SW 1271 (cell line): ENCODE measurements around the gene PLEKHH1.

Experiments used
- DNase-seq, 2 experiments: peaks; one replicate each; lab custom pipeline; 2025; lab: John Stamatoyannopoulos, UW

PLEKHH1 gene

DNA sequence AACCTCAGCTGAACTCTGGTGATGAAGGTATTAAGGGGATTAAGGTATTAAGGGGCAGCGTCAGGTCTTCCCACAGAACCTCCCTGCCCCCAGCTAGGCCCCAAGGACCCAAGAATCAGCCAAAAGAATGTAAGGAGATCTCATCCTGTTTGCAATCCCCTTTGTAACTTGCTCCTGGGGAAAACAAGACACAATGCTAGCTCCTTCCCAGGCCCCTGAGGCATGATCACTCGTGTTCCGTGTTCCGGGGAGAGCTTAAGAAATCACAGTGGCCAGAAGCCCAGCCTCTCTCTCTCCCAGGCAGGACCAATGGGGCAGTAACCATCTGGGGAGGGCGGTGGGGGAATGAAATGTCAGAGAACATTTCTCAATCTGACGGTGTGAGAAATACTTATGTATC lies 33.8 kb downstream of the PLEKHH1 start:
- no peak for DNase-seq

DNA sequence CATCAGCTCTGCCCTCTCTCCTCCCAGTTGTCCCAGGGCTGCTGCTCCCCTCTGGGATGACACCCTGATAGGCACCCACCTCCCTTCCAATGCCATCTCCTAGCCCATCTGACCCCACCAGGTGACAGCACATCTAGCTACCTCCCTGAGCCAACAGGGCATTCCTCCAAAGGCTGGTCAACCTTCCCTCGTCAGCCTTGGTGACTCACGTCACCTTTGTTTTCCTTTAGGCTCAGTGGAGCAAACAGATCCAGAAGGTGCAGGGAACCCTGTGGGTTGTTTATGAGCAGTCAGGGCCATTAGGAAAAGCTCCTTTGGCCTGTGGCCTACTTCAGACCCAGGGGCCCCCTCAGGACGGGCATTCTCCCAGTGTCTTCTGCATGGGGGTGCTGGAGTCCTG lies 34.6 kb downstream of the PLEKHH1 start:
- DNase-seq, result no peak

DNA sequence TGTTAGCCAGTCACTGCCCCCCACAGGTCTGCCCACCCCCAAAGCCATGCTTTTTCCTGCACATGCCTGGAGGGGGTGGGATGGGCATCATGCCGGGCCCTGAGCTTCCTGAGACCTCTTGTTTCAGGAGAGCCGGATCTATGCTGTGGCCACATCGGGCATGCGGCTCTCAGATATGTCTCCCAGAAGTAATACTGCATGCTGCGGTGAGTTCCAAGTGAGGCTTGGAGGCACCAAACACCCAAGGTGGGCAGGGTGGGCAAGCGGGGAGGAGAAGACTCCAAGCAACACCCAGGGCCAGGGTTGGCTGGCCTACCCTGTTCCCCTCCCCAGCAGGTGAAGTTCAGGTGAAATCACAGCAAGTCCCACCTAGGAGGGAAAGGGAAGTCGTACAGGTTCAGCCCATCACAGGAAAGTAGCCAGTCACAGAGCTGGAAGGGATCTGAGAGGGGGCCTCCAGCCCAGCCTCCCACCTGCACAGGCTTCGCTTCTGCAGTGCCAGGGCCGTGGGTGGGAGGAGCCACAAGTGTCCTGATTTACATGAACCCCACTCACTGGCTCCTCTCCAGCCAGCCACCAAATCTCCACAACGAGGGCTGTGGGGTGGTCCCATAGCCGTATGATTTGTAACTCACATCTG lies 36.0 kb downstream of the PLEKHH1 start:
- DNase-seq, result no peak

DNA sequence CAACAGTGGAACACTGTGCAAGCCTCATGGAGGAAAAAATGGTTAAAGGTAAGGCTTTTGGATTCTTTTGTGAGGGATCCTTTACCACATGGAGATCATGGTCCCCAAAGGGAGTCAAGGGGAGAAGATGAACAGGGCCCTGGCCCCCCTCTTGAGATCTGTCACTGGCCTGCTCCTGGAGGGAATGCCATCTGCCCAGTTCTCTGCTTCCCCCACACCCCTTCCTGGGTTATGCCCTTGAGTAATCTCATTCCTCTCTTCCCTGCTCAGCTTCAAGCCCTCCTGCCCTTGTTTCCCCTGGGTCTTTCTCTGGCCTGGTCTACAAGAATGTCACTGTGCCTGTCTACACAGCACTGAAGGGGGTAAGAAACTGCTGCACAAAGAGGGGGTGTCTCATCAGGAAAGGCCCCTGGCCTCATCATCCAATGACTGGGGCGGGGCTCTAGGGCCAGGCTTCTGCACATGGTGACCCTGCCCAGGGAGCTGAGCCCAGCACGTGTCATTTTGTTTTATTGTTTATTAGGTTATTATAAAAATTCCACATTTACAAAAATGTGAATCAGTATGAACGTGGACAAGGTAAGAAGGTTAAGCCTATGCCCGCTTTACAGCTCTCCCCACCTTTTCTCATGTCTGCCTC lies 36.7 kb downstream of the PLEKHH1 start:
- no peak for DNase-seq

DNA sequence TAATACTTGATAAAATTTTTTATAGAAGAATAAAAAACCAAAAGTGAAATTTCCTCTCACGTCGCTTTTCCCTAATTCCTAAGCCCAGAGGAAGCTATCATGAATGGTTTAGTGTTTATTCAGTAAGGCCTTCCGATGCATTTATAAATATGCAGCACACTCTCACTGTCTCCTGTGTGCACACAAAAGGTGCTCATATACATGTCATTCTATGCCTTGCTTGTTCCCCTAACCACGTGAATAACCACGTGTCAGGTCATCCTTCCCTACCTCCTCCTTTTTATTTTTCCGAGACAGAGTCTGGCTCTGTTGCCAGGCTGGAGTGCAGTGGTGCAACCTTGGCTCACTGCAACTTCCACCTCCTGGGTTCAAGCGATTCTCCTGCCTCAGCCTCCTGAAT lies 37.4 kb downstream of the PLEKHH1 start:
- DNase-seq, result no peak

DNA sequence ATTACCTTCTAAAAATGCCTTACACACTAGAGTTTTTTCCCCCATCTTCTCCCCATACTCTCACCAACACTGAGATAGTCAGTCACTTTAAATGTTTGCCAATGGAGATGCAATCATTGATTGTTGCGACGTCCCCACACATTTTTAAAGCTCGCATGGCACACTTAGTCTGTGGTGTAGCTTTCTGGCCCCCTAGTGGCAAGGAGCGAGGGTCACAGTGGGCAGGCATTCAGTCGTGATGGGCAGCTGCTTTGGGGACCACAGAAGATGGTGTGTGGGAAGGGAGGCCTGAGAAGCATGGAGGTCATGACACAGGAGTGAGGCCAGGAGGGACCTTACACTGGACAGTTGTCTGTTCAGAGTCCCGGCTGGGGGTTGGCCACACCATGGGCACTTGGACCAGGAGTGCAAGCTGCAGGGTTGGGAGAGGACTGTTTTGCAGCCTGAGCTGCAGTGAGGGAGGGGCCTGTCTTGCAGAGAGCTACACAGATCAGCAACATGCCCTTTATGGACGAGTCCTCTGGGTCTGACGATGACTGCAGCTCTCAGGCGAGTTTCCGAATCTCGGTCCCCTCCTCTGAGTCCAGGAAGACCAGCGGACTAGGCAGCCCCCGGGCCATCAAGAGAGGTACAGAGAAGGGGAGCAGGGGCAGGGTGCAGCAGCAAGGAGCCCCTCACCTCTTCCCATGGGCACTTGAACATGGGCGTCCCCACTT lies 38.3 kb downstream of the PLEKHH1 start:
- peak; percentile 9 to 62 for DNase-seq

DNA sequence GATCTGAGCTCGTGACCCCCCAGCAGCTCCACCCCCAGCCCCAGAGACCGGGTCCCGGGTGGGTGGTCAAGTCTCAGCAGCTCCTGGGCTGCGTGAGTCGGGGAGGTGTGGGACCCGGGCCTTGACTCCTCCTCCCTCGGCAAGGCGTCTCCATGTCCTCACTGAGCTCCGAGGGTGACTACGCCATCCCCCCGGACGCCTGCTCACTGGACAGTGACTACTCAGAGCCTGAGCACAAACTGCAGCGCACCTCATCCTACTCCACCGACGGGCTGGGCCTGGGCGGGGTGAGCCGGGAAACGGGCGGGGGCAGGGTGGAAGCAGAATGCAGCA lies 38.9 kb downstream of the PLEKHH1 start:
- DNase-seq, result no peak

DNA sequence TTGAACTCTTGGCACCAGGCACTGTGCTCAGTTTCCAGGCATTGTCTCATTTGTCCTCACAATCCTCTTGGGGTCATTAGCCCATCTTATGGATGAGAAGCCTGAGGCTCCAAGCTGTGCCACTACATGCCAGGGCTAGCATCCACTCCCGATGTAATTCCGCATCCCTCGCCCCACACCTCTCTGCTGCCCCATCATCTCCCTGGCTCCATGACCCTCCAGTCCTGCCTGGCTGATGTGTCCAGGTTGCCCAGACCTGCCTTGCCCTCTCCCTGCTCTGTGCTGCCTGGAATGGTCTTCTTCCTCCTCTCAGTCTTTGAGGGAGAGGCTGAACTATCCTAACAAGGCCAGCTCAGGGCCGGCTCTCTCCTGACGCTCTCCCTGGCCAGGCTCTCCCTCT lies 39.5 kb downstream of the PLEKHH1 start:
- no peak for DNase-seq

DNA sequence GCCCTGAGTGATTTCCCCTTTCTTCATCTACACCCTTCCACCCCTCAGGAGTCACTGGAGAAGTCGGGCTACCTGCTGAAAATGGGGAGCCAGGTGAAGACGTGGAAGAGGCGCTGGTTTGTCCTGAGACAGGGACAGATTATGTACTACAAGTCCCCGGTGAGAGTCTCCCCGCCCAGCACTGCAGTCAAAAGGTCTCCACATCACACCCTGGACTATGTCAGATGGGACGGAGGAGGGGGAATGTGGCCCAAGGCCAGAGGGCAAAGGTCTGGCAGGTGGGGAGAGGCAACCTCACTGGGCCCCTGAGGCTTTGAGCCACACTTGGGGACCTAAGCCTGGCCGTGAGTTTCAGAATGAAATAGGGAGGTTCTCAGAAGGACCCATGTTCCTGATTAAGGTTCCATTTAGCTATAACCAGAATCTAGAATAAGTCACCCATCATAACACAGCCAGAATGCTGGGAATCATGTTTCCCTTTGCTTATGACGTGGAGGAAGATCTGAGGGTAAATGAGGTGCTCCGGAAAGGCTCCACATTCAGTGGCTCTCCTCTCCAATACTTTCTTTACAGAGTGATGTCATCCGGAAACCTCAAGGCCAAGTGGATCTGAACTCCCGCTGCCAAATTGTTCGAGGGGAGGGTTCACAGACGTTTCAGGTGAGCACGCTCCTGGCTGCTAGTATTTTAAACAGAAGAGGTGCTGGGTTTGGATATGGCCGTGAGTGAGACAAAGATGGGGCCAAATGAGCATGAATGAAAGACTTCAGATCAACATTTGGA lies 40.3 kb downstream of the PLEKHH1 start:
- no peak for DNase-seq

DNA sequence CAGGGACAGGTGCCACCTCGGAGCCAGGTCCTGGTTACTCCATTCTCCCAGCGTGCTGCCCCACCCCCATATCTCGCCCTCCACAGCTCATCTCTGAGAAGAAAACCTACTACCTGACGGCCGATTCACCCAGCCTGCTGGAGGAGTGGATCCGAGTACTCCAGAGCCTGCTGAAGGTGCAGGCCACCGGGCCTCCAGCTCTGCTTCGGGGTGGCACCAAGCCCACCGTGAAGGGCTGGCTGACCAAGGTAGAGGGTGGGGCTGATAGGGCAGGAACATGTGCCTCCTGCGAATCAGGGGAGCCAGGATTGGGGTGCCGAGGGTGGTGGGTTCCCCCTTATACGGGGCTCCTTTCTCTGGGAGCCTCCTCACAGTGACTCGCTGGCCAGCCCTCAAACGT lies 41.1 kb downstream of the PLEKHH1 start:
- DNase-seq, result no peak

DNA sequence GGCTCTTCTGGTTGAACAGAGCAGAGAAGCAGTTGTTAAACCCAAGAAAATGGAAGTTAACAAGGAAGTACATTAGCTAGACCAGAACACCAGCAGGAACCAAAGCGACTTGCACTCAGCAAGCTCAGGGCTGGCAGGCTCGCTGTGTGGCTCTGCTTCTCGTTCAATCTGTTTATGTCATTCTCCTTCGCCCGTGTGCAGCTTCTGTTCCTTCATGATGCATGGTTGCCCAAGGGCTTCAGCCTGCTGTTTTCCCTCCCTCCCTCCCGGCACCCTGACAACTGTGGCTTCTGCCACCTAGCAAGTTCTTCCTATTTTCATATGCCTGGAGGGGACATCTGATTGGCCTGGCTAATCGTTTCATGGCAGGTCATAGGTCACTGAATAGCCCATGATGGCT lies 41.7 kb downstream of the PLEKHH1 start:
- no peak for DNase-seq

DNA sequence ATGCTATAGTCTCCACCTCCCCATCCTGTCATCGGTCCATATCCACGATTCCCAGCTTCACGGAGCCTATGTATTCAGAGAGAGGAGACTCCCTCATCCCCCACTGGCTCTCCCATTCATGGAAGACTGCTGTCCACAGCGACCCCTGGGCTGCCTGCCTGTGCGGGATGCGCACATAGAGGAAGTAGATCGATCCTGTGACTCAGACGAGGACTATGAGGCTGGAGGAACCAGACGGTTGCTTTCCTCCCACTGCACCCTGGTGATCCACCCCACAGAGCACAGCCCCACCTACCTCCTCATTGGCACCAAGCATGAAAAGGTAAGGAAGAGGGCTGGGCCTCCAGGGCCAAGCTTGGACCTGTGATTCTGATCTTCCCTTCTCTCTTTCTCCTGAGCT lies 42.6 kb downstream of the PLEKHH1 start:
- DNase-seq, result no peak

DNA sequence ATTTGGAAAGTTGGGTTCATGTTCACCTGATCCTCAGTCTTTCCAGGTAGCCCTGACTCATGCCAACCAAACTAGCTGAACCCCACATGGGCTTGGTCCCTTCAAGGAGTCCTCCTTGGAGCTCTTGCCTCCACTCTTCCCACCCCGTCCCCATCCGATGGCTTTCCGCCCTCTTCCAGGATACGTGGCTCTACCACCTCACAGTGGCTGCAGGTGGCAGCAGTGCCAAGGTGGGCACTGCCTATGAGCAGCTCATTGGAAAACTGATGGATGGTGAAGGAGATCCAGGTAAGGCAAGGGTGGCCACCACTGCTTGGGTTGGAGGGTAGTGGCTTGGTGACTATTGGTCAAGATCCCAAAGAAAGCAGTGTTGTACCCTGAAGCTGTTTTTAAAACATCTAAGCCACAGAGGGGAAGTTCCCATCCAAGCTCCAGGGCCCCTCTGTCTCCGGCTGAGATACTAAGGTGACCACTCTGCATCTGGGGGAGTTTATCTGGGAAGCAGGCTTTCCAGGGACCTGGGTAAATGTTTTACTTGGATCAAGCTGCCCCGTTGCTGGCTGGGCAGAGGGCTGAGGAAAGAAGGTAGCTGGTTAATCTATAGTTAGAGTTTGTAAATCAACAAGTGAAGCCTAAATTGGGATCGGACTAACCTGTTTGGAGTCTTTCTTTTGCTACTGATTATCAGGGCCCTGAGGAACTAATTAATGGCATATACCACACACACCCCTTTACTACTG lies 43.3 kb downstream of the PLEKHH1 start:
- no peak for DNase-seq

DNA sequence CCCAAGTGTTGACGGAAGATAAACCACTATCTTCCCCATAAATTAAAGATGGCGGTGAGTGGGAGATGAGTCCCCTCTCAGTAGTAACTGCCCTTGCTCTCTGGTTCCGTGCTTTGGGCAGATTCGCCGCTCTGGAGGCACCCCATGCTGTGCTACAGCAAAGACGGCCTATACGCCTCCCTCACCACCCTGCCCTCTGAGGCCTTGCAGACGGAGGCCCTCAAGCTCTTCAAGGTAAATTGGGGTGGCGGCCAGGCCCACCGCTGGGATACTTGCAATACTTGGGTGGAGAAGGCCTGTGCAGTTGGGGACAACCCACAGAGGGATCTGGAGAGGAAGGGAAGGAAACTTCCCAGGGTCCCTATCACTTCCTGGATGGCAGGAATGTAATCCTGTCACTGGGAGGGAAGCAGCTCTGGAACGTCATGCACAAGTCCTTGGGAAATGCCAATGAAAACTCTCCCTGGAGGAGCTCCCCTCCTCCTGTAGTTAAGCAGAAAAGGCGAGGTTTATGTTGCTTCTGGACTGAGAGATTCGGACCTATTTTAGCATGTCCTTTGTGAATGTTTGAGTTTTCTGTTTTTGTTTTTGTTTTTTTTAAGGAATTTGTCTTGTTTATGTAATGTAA lies 44.2 kb downstream of the PLEKHH1 start:
- DNase-seq, result no peak

DNA sequence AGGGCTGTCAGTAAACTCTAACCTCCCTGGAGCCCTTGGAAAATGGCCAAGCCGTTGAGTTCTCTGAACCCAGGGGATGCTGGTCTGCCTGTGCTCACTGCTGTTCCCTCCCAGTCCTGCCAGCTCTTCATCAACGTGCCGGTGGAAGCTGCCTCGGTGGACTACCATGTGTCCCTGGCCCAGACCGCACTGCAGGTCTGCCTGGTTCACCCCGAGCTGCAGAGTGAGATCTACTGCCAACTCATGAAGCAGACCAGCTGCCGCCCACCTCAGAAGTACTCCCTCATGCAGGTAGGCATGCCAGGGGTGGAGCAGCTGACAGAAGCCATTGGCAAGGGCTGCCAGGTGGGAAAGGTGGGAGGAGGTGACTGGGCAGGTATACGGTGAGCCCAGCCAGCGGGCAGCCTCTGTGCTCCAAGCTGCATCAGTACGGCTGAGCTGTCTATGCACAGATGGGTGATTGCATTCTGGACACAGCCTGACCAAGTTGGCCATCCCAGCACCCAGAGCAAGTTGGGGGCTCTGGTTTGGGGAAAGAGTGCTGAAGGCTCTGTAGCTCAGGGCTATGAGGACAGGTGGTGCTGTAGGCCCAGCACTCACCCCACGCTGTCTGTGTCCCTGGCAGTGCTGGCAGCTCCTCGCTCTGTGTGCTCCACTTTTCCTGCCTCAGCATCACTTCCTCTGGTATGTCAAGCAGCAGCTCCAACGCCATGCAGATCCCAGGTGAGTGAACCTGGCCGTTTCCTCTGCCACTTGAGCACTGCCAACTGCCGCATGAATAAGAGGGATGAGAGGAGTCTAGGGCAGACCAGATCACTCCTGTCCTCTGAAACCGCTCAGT lies 45.0 kb downstream of the PLEKHH1 start:
- DNase-seq, result no peak

DNA sequence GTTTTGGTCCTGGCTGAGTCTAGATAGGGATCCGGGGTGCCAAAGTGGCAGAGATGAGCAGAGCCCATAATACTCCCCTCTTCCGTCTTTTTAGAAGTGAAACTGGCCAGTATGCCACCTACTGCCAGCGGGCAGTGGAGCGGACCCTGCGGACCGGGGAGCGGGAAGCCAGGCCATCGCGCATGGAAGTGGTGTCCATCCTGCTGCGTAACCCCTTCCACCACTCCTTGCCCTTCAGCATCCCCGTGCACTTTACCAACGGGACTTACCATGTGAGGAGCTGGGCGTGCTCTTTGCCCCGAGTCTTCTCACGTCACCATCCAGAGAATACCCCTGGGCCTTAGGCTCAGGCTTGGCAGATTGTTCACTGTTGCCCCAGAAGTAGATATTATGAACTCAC lies 46.0 kb downstream of the PLEKHH1 start:
- no peak for DNase-seq

DNA sequence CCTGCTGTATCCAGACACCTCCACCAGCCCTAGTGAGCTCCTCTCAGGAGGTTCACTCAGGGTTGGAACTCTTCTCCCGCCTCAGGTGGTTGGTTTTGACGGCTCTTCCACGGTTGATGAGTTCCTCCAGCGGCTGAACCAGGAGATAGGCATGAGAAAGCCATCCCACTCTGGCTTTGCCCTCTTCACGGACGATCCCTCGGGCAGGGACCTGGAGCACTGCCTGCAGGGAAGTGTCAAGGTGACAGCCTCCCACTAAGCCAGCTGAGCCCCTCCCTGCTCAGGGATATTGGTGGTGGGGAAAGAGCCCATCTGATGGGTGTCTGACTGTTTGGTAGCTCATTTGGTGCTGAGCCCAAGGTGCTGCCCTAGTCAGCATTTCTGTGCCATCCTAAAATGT lies 46.5 kb downstream of the PLEKHH1 start:
- DNase-seq, result no peak

DNA sequence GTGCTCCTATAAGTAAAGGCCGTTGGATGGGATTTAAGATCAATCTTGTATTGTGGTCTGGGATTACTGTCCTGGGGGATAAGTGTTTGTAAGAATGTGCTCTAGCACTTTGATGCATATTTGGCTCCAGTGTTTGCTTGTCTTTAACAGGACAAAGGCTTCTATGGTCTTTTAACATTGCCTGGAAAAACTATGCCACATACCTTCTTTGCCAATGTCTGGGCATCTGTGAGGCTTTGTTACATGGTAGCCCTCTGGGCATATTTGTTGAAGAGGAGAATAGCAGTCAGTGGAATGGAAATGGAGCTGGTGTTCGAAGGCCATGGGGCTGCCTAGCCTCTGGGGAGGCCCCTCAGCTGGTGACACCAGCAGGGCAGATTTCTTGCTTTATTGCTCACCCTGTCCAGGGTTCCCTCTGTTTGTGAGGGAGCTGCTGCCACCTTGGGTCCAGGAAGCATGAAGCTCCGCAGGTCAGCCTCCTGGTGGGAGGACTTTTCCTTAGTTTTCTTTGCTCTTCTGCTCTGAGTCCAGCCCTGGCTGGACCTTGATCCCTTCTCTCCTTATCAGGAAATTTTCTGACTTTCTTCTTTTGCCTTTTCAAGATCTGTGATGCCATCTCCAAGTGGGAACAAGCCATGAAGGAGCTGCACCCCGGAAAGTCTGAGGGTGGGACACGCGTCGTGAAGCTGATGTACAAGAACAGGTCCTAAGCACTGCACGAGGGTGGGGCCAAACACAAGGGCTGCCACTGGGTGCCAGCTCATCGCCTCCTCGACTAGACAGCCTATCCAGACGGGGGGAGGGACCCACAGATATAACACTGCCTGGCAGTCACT lies 47.5 kb downstream of the PLEKHH1 start:
- DNase-seq, result no peak

DNA sequence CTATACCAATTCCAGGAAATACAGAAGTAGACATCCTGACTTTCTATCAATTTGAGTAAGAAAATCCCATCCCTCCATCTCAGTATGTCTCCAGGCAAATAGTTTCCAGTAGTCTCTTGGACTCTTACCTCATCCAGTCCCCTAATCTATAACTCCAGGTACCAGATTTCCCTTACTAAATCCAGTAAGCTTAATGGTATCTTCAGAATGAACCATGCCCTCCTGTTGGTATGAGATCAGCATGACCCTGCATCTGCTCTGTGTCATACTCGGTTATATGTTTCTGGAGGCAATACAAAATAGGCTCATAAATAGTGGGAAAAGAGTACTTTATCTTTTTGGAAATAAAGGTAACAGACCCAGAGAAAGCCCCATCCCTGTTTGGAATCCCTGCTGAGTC lies 48.6 kb downstream of the PLEKHH1 start:
- no peak for DNase-seq

DNA sequence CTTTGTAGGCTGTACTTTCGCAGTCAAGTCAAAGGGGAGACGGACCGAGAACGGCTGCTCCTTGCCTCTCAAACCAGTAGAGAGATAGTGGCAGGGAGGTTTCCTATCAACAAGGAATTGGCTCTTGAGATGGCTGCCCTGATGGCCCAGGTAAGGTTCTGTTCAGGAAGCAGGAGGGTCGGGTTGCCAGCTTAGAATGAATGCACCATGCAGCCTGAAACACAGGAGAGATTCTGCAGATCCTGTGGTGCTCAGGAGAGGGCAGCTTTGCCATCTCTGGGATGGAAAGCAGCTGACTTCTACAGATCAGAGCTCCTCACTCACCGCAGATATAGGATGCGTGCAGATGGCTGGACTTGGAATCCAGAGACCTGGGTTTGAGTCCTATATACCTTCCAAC lies 49.0 kb downstream of the PLEKHH1 start:
- no peak for DNase-seq
